Posterior cingulate gyrus (tissue), 11 donors: Measurements from ENCODE around the gene CAPN7.
A peak's percentile ranks its signal among the peaks of the same experiment; 100 is the strongest.

ENCODE experiments used
- DNase-seq, 10 donors: peaks; one replicate each; pipeline versions ENCODE4 v3.0.0 to v3.0.0-alpha.2; 2020 to 2021; ENCODE audit warnings: mixed read lengths in 3 of 10
- intact Hi-C: fragments of 100-400 bp; cut with DNase I; formaldehyde crosslinking; loops from one replicate; pipeline ENCODE4 v1.15.1; 2023

The CAPN7 gene

DNA sequence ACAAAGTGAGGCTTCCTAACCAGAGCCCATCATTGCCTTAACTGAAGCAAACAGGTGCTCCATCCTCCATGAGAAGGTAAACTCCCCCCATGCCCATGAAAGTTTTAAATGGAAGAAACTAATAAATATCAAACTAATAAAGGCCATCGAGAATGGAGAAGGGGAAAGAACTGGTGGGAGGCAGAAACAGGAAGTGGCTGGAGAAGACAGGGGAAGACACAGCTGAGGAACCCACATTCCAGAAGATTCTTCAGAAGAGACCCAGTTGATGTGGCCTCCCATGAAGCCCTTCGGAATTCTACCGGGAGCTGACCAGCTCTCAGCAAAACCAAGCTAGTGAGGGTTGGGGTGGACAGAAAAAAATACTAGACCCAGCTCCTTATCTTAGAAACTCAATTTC, 84.7 kb downstream of the CAPN7 start:
- peak in 1 of 10 donors; percentile 1 for DNase-seq
- intact Hi-C loops: no loop called here

DNA sequence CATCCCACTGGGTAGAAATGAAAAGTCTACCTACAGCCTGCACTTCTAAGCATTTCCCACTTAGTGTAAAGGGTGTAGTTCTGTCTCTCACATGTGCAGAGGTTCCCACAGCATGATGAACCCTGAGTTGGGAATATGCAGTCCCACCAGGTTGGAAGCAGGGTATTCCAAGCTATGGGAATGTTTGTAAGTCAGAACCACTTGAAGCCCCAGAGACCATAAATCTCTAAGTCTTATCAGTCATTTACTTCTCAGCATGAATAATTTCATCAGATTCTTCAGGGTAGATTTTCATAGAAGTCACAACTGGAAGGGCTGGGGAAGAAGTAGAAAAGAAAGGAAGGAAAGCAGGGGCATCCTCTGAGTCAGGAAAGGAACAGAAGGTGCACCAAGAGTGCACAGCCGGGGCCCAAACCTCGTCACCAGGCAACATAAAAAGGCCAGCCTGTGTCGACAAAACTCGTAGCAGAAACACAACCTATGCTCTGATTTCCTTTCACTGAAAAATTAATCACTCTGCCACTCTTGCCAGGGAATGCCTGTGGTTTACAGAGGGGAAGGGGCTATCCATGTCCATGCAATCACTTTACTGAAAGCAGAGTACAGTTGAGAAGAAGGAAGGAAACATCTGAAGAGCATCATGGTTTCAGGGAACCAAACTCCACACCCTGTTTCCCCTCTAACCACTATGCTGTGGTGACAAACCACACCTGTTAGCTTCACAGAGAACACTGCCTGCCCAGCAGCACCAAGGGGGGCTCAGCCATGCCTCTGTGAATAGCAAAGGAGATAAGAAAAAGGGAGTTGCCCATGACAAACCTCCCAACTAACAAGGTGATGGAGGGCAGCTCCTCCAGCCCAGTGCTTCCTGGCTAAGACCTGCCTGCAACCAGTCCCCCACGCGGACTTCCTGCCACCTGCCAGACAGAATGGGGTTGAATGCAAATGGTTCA, 85.8 kb downstream of the CAPN7 start:
- intact Hi-C loops: no loop called here
- peak in 1 of 10 donors; percentile 42 for DNase-seq

DNA sequence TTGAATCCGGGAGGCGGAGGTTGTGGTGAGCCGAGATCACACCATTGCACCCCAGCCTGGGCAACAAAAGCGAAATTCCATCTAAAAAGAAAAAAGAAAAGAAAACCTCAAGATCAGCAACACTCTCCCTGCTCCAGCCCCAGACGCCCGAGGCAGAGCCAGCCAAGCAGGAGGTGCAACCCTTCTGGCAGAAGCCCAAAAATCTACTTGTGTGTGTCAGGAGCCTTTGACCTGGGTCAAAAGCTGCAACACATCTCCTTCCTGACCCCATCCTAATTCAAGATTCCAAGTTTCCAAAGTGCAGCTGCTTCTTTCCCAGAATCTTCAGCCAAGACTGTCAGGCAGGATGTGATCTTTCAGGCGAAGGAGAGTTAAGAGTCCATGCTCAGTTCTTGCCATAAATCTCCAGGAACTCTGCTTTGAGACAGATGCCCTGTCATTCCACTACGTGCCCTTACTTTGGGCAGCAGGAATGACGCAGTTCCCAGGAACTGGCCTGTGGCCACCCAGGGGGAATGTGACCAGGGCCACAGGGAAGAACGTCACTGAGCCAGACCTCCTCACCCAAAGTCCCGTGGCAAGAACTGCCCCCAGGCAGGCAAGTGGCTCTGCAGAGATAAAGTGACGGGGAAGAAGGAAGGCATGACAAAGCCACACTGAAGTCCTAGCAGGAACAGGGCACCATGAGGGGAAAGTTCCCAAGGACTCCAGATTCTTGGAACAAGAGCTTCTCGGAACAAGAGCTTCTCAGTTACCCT, 86.9 kb downstream of the CAPN7 start:
- DNase-seq: peak in 1 of 10 donors; percentile 62
- intact Hi-C loops: no loop called here

DNA sequence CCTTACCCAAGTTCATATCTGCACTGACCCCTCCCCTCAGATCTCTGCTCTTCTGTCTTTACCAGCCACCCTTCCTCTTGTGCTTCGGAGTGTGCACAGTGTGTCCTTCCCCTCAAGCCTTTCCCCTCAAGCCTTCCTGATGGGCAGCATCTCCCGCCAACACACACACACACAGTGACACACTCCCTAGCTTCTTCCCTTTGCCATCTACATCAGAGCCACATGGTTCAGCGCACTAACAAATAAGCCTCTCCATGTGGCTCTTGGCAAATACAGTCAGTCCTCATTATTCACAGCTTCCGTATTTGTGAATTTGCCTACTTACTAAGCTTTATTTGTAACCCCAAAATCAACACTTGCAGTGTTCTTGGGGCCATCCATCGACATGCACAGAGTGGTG, 88.9 kb downstream of the CAPN7 start:
- peak in 1 of 10 donors; percentile 72 for DNase-seq
- intact Hi-C loops: no loop called here

DNA sequence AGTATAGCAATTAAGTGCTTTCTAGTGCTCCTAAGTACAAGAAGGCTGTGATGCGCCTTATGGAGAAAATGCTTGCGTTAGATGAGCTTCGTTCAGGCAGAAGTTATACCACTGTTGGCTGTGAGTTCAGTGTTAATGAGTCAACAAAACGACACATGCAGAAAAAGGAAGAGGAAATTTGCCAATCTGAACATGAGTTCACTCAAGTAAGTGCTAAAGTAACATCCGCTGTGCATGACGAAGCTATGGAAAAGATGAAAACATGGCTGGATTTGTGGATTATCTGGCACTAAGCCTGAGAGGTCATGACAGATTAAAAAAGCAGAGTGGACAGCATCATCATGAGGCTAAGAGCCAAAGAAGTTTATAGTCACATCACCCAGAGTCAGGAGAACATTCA, 89.5 kb downstream of the CAPN7 start:
- intact Hi-C loops: no loop called here
- DNase-seq: no peak

DNA sequence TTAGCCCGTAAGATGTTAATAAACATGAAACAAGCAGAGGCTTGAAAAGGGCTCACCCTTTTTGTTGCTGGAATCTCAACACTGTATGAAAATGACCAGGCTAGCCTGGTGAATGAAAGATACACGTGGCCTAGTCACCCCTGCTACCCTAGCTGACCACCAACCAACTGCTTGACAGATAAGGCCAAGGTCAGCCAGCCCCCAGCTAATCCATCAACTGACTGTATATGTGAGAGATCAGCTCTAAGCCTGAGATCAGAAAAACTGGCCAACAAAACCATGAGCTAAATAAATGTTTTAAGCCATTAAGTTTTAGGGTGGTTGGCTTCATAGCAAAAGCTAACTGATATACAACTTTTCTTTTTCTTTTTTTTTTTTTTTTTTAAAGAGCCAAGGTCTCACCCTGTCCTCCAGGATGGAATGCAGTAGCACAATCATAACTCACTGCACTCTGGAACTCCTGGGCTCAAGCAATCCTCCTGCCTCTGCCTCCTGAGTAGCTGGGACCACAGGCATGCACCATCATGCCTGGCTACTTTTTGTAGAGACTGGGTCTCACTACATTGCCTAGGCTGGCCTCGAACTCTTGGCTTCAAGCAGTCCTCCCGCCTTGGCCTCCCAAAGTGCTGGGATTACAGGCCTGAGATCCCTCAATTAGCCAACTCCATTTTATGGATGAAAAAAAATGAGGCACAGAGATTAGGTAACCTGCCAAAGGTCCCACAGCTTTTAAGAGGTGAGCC, 91.7 kb downstream of the CAPN7 start:
- intact Hi-C loops: no loop called here

DNA sequence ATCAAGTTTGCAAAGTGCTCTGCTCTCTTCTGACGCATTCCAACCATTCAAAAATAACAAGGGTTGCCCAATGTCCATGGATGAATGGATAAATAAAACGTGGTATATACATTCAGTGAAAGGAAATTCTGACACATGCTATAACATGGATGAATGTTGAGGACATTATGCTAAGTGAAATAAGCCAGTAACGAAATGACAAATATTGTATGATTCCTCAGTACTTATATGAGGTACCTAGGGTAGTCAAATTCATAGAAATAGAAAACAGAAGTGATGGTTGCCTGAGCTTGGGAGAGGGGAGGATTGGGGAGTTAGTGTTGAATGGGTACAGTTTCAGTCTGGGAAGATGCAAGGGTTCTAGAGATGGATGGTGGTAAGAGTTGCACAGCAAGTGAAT, 92.5 kb downstream of the CAPN7 start:
- intact Hi-C loops: no loop called here
- DNase-seq: no peak

More for the DNA sequence above, 91.7 kb downstream of the CAPN7 start:
- DNase-seq: no peak

DNA sequence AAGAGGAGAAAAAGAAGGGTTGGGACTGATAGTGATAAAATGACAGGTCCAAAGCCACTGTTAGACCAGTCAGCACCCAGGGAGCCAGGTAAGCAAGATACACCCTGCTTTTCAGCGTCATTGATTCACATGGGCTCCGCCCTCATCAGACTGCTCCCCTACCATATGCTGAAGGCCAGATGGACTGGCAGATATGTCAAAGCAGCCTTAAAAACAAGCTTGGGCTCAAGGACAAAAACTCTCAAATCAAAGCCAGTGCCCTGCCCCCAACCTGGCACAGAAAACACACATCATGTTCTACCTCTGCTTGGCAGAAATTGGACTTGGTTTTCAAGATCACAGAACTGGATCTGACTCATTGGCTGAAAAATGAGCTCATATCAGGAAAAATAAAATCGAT, 93.0 kb downstream of the CAPN7 start:
- intact Hi-C loops: no loop called here

DNA sequence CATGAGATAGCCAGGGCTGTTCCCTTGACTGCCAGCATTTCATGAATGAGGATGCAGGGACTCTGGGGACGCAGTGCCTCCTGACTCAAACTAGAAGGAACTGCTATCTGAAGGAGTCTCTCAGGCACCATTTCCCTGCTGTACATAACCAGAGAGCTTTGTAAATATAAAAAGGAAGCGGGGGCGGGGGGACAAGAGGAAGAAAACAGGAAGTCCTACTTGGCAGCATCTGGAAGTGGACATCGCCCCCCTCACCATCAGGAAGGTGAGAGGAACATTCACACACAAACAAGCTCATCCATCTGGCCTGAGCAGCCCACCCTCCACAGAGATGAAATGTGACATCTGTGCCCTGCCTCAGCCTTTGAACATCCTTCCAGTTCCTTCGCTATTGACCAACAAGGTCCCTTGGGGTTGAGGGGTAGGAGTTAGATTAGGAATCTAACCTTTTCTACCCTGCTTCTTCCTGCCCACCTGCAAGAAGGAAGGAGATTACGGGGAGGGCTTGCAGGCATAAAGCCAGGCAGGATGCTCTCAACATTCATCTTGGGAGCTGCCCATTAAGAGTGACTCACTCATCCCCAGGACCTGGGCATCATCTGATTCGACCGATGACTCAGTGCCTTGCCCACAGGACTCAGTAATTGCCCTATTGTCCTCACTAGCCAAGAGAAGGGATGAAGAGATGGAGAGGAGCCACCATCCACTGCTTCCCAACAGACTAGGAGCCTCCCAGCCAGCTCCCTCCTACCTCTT, 94.5 kb downstream of the CAPN7 start:
- no peak for DNase-seq
- intact Hi-C loops: no loop called here

More for the DNA sequence above, 93.0 kb downstream of the CAPN7 start:
- no peak for DNase-seq

DNA sequence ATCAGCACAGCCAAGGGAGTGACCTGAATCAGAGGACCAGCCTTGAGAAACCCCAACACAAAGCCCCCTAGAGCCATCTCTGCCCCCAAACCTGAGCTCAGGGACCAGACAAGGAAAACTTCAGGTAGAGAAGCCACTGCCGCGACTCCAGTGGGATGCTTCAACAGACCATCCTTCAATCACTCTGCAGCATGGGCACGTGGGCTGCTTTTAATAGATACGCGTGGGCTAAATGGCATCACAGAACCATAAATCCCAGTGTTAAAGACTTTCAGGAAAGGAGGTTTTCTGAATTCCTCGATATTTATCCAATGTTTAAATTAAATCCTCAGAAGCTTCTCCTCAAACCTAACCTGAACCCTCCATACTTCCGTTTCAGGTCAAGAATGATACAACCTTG, 95.7 kb downstream of the CAPN7 start:
- intact Hi-C loops: no loop called here
- DNase-seq: no peak
